Colonic mucosa (tissue), 4 donors: Measurements from ENCODE around the gene MTFMT. TPM values are rescaled to one million over a fixed set of nuclear protein-coding genes. Genes with fewer than 3 reads are reported as not detected.
A peak's percentile ranks its signal among the peaks of the same experiment; 100 is the strongest.
"Not testable (repeated sequence)": the region's sequence is repeated elsewhere in the genome, so short reads cannot be mapped to it uniquely, and the experiment has no call there.

Experiments
- DNase-seq: peaks from one replicate; pipeline ENCODE4 v3.0.0-alpha.2; 2020
- H3K27ac ChIP-seq: fragments of 200-600 bp; one replicate; pipeline ENCODE4 v1.8.0; 2021
- H3K27me3 ChIP-seq: fragments of 200-600 bp; one replicate; pipeline ENCODE4 v1.8.0; 2021
- H3K36me3 ChIP-seq: fragments of 200-600 bp; one replicate; pipeline ENCODE4 v1.8.0; 2021
- H3K4me1 ChIP-seq: fragments of 200-600 bp; one replicate; pipeline ENCODE4 v1.8.0; 2021; ENCODE audit warnings: mild to moderate bottlenecking
- H3K4me3 ChIP-seq: fragments of 200-600 bp; one replicate; pipeline ENCODE4 v1.8.0; 2021
- H3K9ac ChIP-seq, 2 donors: one replicate each; pipeline ENCODE4 v1.7.0; 2013; ENCODE audit warnings: control low read depth in 2 of 2, low read depth in 2 of 2, low read length in 2 of 2
- H3K9me3 ChIP-seq: fragments of 200-600 bp; one replicate; pipeline ENCODE4 v1.8.0; 2021
- CTCF ChIP-seq: fragments of 200-600 bp; IDR thresholded peaks from one replicate; pipeline ENCODE4 v1.8.0; 2022; ENCODE audit warnings: antibody characterized with exemption, mild to moderate bottlenecking
- intact Hi-C: fragments of 100-400 bp; cut with DNase I; formaldehyde crosslinking; loops from one replicate; pipeline ENCODE4 v1.14.1; 2022
- total RNA-seq, 2 donors: library from RNA; stranded (reverse); fragmentation: NEBNext Ultra II Directional in 1 of 2; extraction: Animal tissue kit (Norgen Biotek cat#: 25700) in 1 of 2; gene quantifications; one replicate each; pipeline ENCODE4 v1.2.1, GENCODE V29; 2021
- donor health status: healthy.
- donor health status: DM: no; HTN: no; CAD: no.
- donor health status: DM: no; HTN: no; CAD: no.

MTFMT gene
- 10 to 100 TPM; 22.1 to 25.9 TPM for total RNA-seq

GRCh38 chr15:65028921-65029735 is at the start of gene MTFMT:
TSS of gene MTFMT (minus strand) at chr15:65029639. CDS start at chr15:65029613, 26 bp downstream.
- Histone ChIP-seq H3K4me1 (peaks cover 6% of the 10 kb centered on the region), H3K27ac (peak within 1 kb of the TSS; percentile 66)
- no peak for TF ChIP-seq CTCF

GRCh38 chr15:65077981-65078352 is 48.5 kb upstream of the MTFMT start:
- Histone ChIP-seq H3K27ac (no peak overlapping the region), H3K4me3 (no peak overlapping the region), H3K36me3 (no peaks in the 10 kb centered on the region), H3K4me1 (peaks cover 6% of the 10 kb centered on the region), H3K9ac (peak overlapping the region in 1 of 2 donors; percentile 41), H3K9me3 (no peaks in the 10 kb centered on the region), H3K27me3 (no peaks in the 10 kb centered on the region)
- peak; percentile 87 for DNase-seq
- intact Hi-C loops, result no loop called here
- peak; percentile 54 for TF ChIP-seq CTCF

More at GRCh38 chr15:65028921-65029735, at the start of gene MTFMT:
- no peaks in the 10 kb centered on the region for H3K36me3 ChIP-seq
- H3K27me3 ChIP-seq, result no peaks in the 10 kb centered on the region
- DNase-seq, result peak; percentile 95
- H3K4me3 ChIP-seq, result peak within 1 kb of the TSS; percentile 96
- H3K9ac ChIP-seq, result peak within 1 kb of the TSS; percentile 90 to 91
- intact Hi-C loops, result no loop called here
- H3K9me3 ChIP-seq, result no peaks in the 10 kb centered on the region

- H3K9ac ChIP-seq, result no peak overlapping the region
- H3K4me3 ChIP-seq, result no peak overlapping the region
- no peaks in the 10 kb centered on the region for H3K9me3 ChIP-seq
- H3K4me1 ChIP-seq, result peaks cover 2% of the 10 kb centered on the region
- no peak for DNase-seq
- no peak overlapping the region for H3K27ac ChIP-seq
- intact Hi-C loops, result no loop called here
- no peaks in the 10 kb centered on the region for H3K36me3 ChIP-seq
- no peaks in the 10 kb centered on the region for H3K27me3 ChIP-seq
- no peak for TF ChIP-seq CTCF
Observed at GRCh38 chr15:65077291-65077980, 48.0 kb upstream of the MTFMT start.

- TF ChIP-seq CTCF, result no peak
- no peak within 1 kb of the TSS for H3K4me3 ChIP-seq
- no peak for DNase-seq
- intact Hi-C loops, result no loop called here
- H3K27me3 ChIP-seq, result no peaks in the 10 kb centered on the region
- no peaks in the 10 kb centered on the region for H3K4me1 ChIP-seq
- H3K27ac ChIP-seq, result no peak within 1 kb of the TSS
- no peak within 1 kb of the TSS for H3K9ac ChIP-seq
- H3K36me3 ChIP-seq, result no peaks in the 10 kb centered on the region
- no peaks in the 10 kb centered on the region for H3K9me3 ChIP-seq
Observed at GRCh38 chr15:65076486-65077290, 47.2 kb upstream of the MTFMT start, which contains the start of gene KBTBD13. TSS of gene KBTBD13 (plus strand) at chr15:65076746. CDS start at chr15:65076816, 70 bp downstream.

GRCh38 chr15:65075607-65076395 is 46.4 kb upstream of the MTFMT start:
- H3K4me3 ChIP-seq, H3K9me3 ChIP-seq, H3K4me1 ChIP-seq, intact Hi-C loops, H3K27me3 ChIP-seq, H3K9ac ChIP-seq, DNase-seq, H3K36me3 ChIP-seq, H3K27ac ChIP-seq: not testable (repeated sequence)

GRCh38 chr15:65074946-65075345 is 45.5 kb upstream of the MTFMT start:
- H3K4me3 ChIP-seq, DNase-seq, intact Hi-C loops: not testable (repeated sequence)

More at GRCh38 chr15:65074946-65075345, 45.5 kb upstream of the MTFMT start:
- not testable (repeated sequence) for H3K9ac ChIP-seq, H3K9me3 ChIP-seq, H3K27ac ChIP-seq, H3K27me3 ChIP-seq, H3K4me1 ChIP-seq, H3K36me3 ChIP-seq
